NCI-H524 treated with DMSO at 0.1 percent for 48 hours (cell line): Measurements from ENCODE around the gene SLC22A12.
"Not testable (repeated sequence)": the region's sequence is repeated elsewhere in the genome, so short reads cannot be mapped to it uniquely, and the experiment has no call there.

ENCODE experiments used
- DNase-seq: peaks from one replicate; lab custom pipeline; 2025; lab: John Stamatoyannopoulos, UW

The SLC22A12 gene

GRCh38 chr11:64590763-64591221, at the start of gene SLC22A12:
Gene SLC22A12, plus strand, starts transcription at chr11:64591220. Its CDS starts 337 bp downstream, at chr11:64591557.
- DNase-seq = no peak

GRCh38 chr11:64542172-64543125, 48.6 kb upstream of the SLC22A12 start:
- DNase-seq = no peak

- no peak for DNase-seq
These were observed 47.2 kb upstream of the SLC22A12 start for GRCh38 chr11:64543818-64544217.

- DNase-seq = no peak
These were observed 46.3 kb upstream of the SLC22A12 start for GRCh38 chr11:64544616-64545296.

- DNase-seq = no peak
These were observed 45.4 kb upstream of the SLC22A12 start for GRCh38 chr11:64545619-64546018.

GRCh38 chr11:64546176-64546575, 44.8 kb upstream of the SLC22A12 start:
- DNase-seq = no peak

GRCh38 chr11:64546600-64546999, 44.4 kb upstream of the SLC22A12 start:
- DNase-seq = no peak

- no peak for DNase-seq
These were observed 41.1 kb upstream of the SLC22A12 start for GRCh38 chr11:64549969-64550368.

- no peak for DNase-seq
These were observed 37.3 kb upstream of the SLC22A12 start for GRCh38 chr11:64553554-64554201.

- DNase-seq = no peak
These were observed 34.8 kb upstream of the SLC22A12 start for GRCh38 chr11:64556044-64556720.

GRCh38 chr11:64556721-64557250, 34.2 kb upstream of the SLC22A12 start:
- no peak for DNase-seq

GRCh38 chr11:64558065-64558745, 32.8 kb upstream of the SLC22A12 start:
- no peak for DNase-seq

- DNase-seq = no peak
These were observed 32.2 kb upstream of the SLC22A12 start for GRCh38 chr11:64558869-64559268.

GRCh38 chr11:64559351-64560138, 31.5 kb upstream of the SLC22A12 start:
- DNase-seq = no peak

- DNase-seq = no peak
These were observed 30.8 kb upstream of the SLC22A12 start for GRCh38 chr11:64560139-64560771.

GRCh38 chr11:64560941-64561340, 30.1 kb upstream of the SLC22A12 start:
- DNase-seq = no peak

GRCh38 chr11:64561429-64561828, 29.6 kb upstream of the SLC22A12 start:
- not testable (repeated sequence) for DNase-seq

- no peak for DNase-seq
These were observed 28.9 kb upstream of the SLC22A12 start for GRCh38 chr11:64561984-64562722.
